Parathyroid adenoma (tissue), 2 donors: ENCODE results near the gene CRY2.

Source experiments
- H2AFZ ChIP-seq: fragments of 300-600 bp; sonication (generic); one replicate; pipeline ENCODE4 v1.7.0; 2017; ENCODE audit warnings: antibody characterized with exemption, mild to moderate bottlenecking
- H3K27ac ChIP-seq: fragments of 300-600 bp; sonication (generic); one replicate; pipeline ENCODE4 v1.7.0; 2017
- H3K27me3 ChIP-seq: fragments of 300-600 bp; sonication (generic); one replicate; pipeline ENCODE4 v1.7.0; 2017; ENCODE audit warnings: low read length; ENCODE audit not compliant: control insufficient read depth, insufficient read depth
- H3K36me3 ChIP-seq: fragments of 300-600 bp; sonication (generic); one replicate; pipeline ENCODE4 v1.7.0; 2017; ENCODE audit warnings: low read length; ENCODE audit not compliant: control insufficient read depth, insufficient read depth
- H3K4me1 ChIP-seq: fragments of 300-600 bp; sonication (generic); one replicate; pipeline ENCODE4 v1.7.0; 2017; ENCODE audit warnings: control low read depth
- H3K4me2 ChIP-seq: fragments of 300-600 bp; sonication (generic); one replicate; pipeline ENCODE4 v1.7.0; 2017; ENCODE audit warnings: low read length
- H3K4me3 ChIP-seq: fragments of 300-600 bp; sonication (generic); one replicate; pipeline ENCODE4 v1.7.0; 2017; ENCODE audit warnings: low read depth, low read length
- H3K79me2 ChIP-seq: fragments of 300-600 bp; sonication (generic); one replicate; pipeline ENCODE4 v1.7.0; 2017; ENCODE audit warnings: control low read depth
- H3K9ac ChIP-seq: fragments of 300-600 bp; sonication (generic); one replicate; pipeline ENCODE4 v1.7.0; 2017; ENCODE audit warnings: mild to moderate bottlenecking
- H3K9me3 ChIP-seq: fragments of 300-600 bp; sonication (generic); one replicate; pipeline ENCODE4 v1.7.0; 2017; ENCODE audit warnings: low read length; ENCODE audit not compliant: control insufficient read depth
- CTCF ChIP-seq: fragments of 300-600 bp; sonication (generic); IDR thresholded peaks from one replicate; pipeline ENCODE4 v1.7.0; 2017; ENCODE audit warnings: antibody characterized with exemption, mild to moderate bottlenecking
- donor health status: primary hyperparathyroidism.

The CRY2 gene

DNA sequence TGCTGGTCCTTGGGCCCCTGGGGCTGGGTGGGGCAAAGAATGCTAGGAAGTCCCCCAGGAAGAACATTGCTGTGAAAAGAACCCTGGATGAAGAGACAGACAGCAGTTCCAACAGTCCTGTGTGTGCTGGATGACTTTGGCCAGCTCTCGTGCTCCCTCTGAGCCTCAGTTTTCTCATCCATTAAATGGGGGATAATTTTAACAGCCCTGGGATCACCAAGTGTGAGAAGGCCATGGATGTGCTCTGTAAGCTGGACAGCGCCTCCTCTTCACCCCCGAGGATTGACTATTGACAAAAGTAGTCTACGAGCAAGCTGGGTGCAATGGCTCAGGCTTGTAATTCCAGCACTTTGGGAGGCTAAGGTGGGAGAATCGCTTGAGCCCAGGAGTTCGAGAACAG is 77.7 kb downstream of the CRY2 start:
- no peak overlapping the region for H3K9ac ChIP-seq
- no peaks in the 10 kb centered on the region for H3K9me3 ChIP-seq
- H3K4me3 ChIP-seq, result no peak overlapping the region
- peaks cover 5% of the 10 kb centered on the region for H3K4me1 ChIP-seq
- no peak for TF ChIP-seq CTCF
- H3K79me2 ChIP-seq, result no peaks in the 10 kb centered on the region
- no peak overlapping the region for H3K4me2 ChIP-seq
- no peak overlapping the region for H3K27ac ChIP-seq
- H2AFZ ChIP-seq, result no peak overlapping the region
- H3K36me3 ChIP-seq, result no peaks in the 10 kb centered on the region
- no peaks in the 10 kb centered on the region for H3K27me3 ChIP-seq

DNA sequence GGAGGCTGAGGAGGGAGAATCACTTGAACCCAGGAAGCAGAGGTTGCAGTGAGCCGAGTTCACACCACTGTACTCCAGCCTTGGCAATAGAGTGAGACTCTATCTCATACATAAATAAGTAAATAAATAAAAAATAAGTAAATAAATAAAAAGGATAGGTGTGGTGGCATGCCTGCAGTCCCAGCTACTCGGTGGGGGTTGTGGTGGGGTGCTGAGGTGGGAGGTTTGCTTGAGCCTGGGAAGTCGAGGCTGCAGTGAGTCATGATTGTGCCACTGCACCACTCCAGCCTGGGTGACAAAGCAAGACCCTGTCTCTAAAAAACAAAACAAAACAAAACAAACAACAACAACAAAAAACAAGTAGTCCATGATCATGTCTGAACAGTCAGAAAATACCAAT is 78.3 kb downstream of the CRY2 start:
- TF ChIP-seq CTCF, result no peak
- Histone ChIP-seq H3K79me2 (no peaks in the 10 kb centered on the region), H3K27ac (no peak overlapping the region)

GRCh38 chr11:45926001-45926401 is 78.7 kb downstream of the CRY2 start:
- H3K4me3 ChIP-seq, result no peak overlapping the region
- H3K9ac ChIP-seq, result no peak overlapping the region
- no peak overlapping the region for H3K27ac ChIP-seq
- no peaks in the 10 kb centered on the region for H3K79me2 ChIP-seq
- H3K9me3 ChIP-seq, result no peaks in the 10 kb centered on the region
- TF ChIP-seq CTCF, result no peak
- H3K4me1 ChIP-seq, result peaks cover 5% of the 10 kb centered on the region
- no peak overlapping the region for H2AFZ ChIP-seq
- H3K36me3 ChIP-seq, result no peaks in the 10 kb centered on the region
- no peaks in the 10 kb centered on the region for H3K27me3 ChIP-seq
- H3K4me2 ChIP-seq, result no peak overlapping the region

More for the DNA sequence above, 78.3 kb downstream of the CRY2 start:
- Histone ChIP-seq H3K4me1 (peaks cover 5% of the 10 kb centered on the region), H3K9ac (no peak overlapping the region), H3K4me3 (no peak overlapping the region), H3K36me3 (no peaks in the 10 kb centered on the region), H3K9me3 (no peaks in the 10 kb centered on the region), H3K27me3 (no peaks in the 10 kb centered on the region), H2AFZ (no peak overlapping the region), H3K4me2 (no peak overlapping the region)

DNA sequence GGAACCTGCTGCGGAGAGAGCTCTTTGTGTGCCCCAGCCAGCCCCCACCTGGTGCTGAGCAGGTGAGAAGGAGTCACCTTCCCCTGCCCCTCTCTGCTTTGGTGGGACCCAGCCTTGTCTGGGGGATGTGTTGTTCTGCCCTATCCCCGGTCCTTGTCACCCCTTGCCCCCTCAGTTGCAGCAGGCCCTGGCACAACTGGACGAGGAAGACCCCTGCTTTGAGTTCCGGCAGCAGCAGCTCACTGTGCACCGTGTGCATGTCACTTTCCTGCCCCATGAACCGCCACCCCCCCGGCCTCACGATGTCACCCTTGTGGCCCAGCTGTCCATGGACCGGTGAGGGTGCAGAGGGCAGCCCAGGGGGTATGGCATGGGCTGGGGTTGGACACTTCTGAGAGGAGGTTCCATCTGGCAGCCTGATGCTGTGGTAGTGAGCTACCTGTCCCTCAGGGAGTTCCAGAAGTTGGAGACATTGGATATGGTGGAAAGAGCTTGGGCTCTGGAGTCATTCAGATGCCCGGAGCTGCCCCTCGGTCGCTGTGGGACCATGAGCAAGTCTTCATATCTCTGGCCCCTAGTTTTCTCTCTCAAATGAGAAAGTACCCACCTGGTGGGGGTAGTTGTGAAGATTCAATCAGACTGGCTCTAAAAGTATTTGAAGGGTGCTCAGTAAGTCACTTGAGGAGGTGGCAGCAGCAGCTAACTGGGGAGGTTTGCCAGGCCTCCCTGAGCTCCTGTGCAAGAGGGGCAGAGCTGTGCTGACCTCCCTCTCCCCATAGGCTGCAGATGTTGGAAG is 79.5 kb downstream of the CRY2 start:
- Histone ChIP-seq H3K36me3 (no peaks in the 10 kb centered on the region), H3K4me3 (no peak overlapping the region), H2AFZ (no peak overlapping the region), H3K79me2 (no peaks in the 10 kb centered on the region), H3K27me3 (no peaks in the 10 kb centered on the region), H3K4me1 (no peaks in the 10 kb centered on the region), H3K4me2 (no peak overlapping the region), H3K9ac (no peak overlapping the region), H3K27ac (no peak overlapping the region), H3K9me3 (no peaks in the 10 kb centered on the region)
- no peak for TF ChIP-seq CTCF

DNA sequence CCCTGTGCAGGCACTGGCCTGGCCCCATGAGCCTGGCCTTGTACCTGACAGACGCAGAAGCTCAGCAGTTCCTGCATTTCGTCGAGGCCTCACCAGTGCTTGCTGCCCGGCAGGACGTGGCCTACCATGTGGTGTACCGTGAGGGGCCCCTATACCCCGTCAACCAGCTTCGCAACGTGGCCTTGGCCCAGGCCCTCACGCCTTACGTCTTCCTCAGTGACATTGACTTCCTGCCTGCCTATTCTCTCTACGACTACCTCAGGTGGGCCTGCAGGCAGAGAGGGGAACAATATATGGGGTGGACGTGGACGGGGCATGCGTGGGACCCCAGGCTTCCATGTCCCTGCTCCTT is 80.0 kb downstream of the CRY2 start:
- no peaks in the 10 kb centered on the region for H3K9me3 ChIP-seq
- no peak overlapping the region for H3K27ac ChIP-seq
- no peak overlapping the region for H3K4me3 ChIP-seq
- TF ChIP-seq CTCF, result no peak
- H3K27me3 ChIP-seq, result no peaks in the 10 kb centered on the region
- H3K36me3 ChIP-seq, result no peaks in the 10 kb centered on the region
- no peak overlapping the region for H3K4me2 ChIP-seq
- H3K79me2 ChIP-seq, result no peaks in the 10 kb centered on the region
- H3K4me1 ChIP-seq, result no peaks in the 10 kb centered on the region
- H2AFZ ChIP-seq, result no peak overlapping the region
- H3K9ac ChIP-seq, result no peak overlapping the region
